Measurements from ENCODE around the gene UBR3. TPM values are rescaled to one million over a fixed set of nuclear protein-coding genes. Genes with fewer than 3 reads are reported as not detected.
A peak's percentile ranks its signal among the peaks of the same experiment; 100 is the strongest.

The UBR3 gene
- total and polyA plus RNA-seq, 2 of the 4 experiments (the other 2 are of a cell fraction) = 10.0 to 33.9 TPM

GRCh38 chr2:169963786-169964185 is 136.5 kb downstream of the UBR3 start:
- Histone ChIP-seq H3K9me3 (ENCODE audit: control insufficient read depth, insufficient read depth, low read length) (no peaks in the 10 kb centered on the region), H3K79me1 (ENCODE audit: low read depth in 1 of 2, low read length in 2 of 2) (0 out of 4 replicates have a peak, but pooled peaks cover 0 to 6% of the 10 kb centered on the region in 2 experiments), H2BK120ac (ENCODE audit: low read depth, low read length) (no peak overlapping the region), H3K27ac (ENCODE audit: insufficient read depth, low read length) (no peak overlapping the region), H2BK15ac (ENCODE audit: low read depth, low read length) (no peak overlapping the region), H2BK5ac (ENCODE audit: low read depth, low read length, poor library complexity, severe bottlenecking) (peak overlapping the region; percentile 55), H4K91ac (ENCODE audit: insufficient read depth, low read depth, low read length) (no peak overlapping the region), H4K8ac (ENCODE audit: low read depth in 2 of 2, low read length in 2 of 2) (no peak overlapping the region), H3K4ac (ENCODE audit: low read depth, low read length) (no peak overlapping the region), H3K9ac (ENCODE audit: low read depth, low read length) (no peak overlapping the region), H3K4me1 (ENCODE audit: control insufficient read depth, insufficient read depth, low read length) (peaks cover 4% of the 10 kb centered on the region; the same call in 1 of the 2 replicates), H3K14ac (replicated peaks; ENCODE audit: low read depth, low read length) (no peak overlapping the region), H3K56ac (ENCODE audit: extremely low read depth, insufficient read depth, low read length) (no peak overlapping the region), H3K4me3 (ENCODE audit: insufficient read depth, low read depth, low read length) (no peak overlapping the region), H2BK20ac (ENCODE audit: low read depth, low read length) (no peak overlapping the region), H3K4me2 (ENCODE audit: low read depth, low read length) (no peak overlapping the region), H2AFZ (replicated peaks; ENCODE audit: low read length, poor library complexity) (no peak overlapping the region), H3K27me3 (ENCODE audit: control insufficient read depth, insufficient read depth, low read length) (no peaks in the 10 kb centered on the region), H2AK5ac (ENCODE audit: low read depth, low read length) (no peak overlapping the region), H3K36me3 (ENCODE audit: control insufficient read depth, insufficient read depth, low read length) (peaks cover 11% of the 10 kb centered on the region), H3K18ac (ENCODE audit: low read depth, low read length) (no peak overlapping the region), H3K9me1 (ENCODE audit: insufficient read depth, low read length) (no peaks in the 10 kb centered on the region), H2AK9ac (replicated peaks; ENCODE audit: low read depth, low read length, poor library complexity) (no peak overlapping the region), H3K23ac (ENCODE audit: low read depth, low read length) (no peak overlapping the region), H4K5ac (ENCODE audit: low read depth, low read length) (no peak overlapping the region), H4K20me1 (ENCODE audit: insufficient read depth, low read length) (no peaks in the 10 kb centered on the region)
- dilution Hi-C loops (cut with HindIII; ENCODE audit: low sequenced_read_pairs, unreplicated experiment) (no loop called here), in situ Hi-C loops (cut with MboI; ENCODE audit: low sequenced_read_pairs) (no loop called here), intact Hi-C loops (cut with micrococcal nuclease) (loop anchor here (10.0 kb wide), 1 partner anchor 261 kb away; no protein-coding TSS in a partner anchor)
- POLR2A ChIA-PET (ENCODE audit: unreplicated experiment) = no interaction called here
- ATAC-seq (ENCODE audit: low read depth) (peak; percentile 42), DNase-seq (peak; percentile 53)
- no peak for TF ChIP-seq RCOR1 (IDR thresholded peaks at IDR 0.05; ENCODE audit: insufficient replicate concordance, low read length)
- TF ChIP-seq RFX5 (IDR thresholded peaks at IDR 0.05; ENCODE audit: low read depth, low read length) = no peak
- TF ChIP-seq SMC3 (IDR thresholded peaks at IDR 0.05; ENCODE audit: low read depth, low read length) = no peak
- TF ChIP-seq CEBPB (IDR thresholded peaks at IDR 0.05; ENCODE audit: low read depth, low read length) = peak; percentile 71
- no peak for TF ChIP-seq MAZ (IDR thresholded peaks at IDR 0.05; ENCODE audit: borderline replicate concordance, low read depth, low read length)
- no peak for TF ChIP-seq ELK1 (IDR thresholded peaks at IDR 0.05; ENCODE audit: borderline replicate concordance, low read depth, low read length)
- TF ChIP-seq MAFK (IDR thresholded peaks at IDR 0.05; ENCODE audit: low read depth, low read length) = no peak
- CTCF ChIA-PET = interaction anchor here (0.6 to 1.1 kb wide), 2 partner anchors 9 to 231 kb away, joined by 3 read pairs; no protein-coding TSS in a partner anchor
- no TSS peak for BruUV-seq (replicated peaks)
